SK-N-SH (cell line): ENCODE measurements around the gene TOGARAM2.

Source experiments
- CTCF ChIP-seq: fragments of 200-600 bp; sonication (generic); IDR thresholded peaks from 2 replicates; pipeline ENCODE4 v1.6.1; 2017; ENCODE audit warnings: antibody characterized with exemption, mild to moderate bottlenecking, moderate library complexity
- GABPA ChIP-seq: IDR thresholded peaks from 2 replicates; pipeline ENCODE4 v1.4.0; 2012; ENCODE audit warnings: low read depth, mild to moderate bottlenecking
- SIN3A ChIP-seq: IDR thresholded peaks from 2 replicates; pipeline ENCODE4 v1.6.1; 2012; ENCODE audit warnings: low read depth, mild to moderate bottlenecking, low read length, moderate library complexity, borderline replicate concordance
- SMC3 ChIP-seq: IDR thresholded peaks from 2 replicates; pipeline ENCODE4 v1.6.1; 2012; ENCODE audit warnings: low read depth, low read length, improper control_type of control experiment
- TF ChIP-seq, protein P1 (sequence below): IDR thresholded peaks from 2 replicates; pipeline ENCODE4 v1.6.1; 2012; ENCODE audit warnings: mild to moderate bottlenecking, low read depth, low read length, moderate library complexity

DNA sequence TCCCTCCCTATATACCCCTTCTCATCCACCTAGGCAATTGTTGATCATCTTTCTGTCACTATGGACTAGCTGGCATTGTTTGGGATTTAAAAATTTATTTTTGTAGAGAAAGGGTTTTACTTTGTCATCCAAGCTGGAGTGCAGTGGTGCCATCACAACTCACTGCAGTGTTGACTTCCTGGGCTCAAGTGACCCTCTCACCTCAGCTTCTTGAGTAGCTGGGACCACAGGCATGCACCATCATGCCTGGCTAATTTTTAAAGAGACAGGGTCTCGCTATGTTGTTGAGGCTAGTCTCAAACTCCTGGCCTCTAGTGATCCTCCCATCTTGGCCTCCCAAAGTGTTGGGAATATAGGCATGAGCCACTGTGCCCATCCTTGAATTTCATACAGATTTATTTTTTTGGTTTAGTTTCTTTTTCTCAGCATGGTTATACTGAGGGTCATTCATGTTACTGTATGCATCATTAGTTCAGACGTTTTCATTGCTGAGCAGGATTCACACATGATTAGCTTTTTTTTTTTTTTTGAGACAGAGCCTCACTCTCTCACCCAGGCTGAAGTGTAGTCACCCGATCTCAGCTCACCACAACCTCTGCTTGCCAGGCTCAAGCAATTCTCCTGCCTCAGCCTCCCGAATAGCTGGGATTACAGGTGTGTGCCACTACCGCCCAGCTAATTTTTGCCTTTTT is 101.9 kb downstream of the TOGARAM2 start:
- TF ChIP-seq GABPA (no peak), CTCF (no peak), SMC3 (no peak), SIN3A (no peak)
- TF ChIP-seq, protein P1, sequence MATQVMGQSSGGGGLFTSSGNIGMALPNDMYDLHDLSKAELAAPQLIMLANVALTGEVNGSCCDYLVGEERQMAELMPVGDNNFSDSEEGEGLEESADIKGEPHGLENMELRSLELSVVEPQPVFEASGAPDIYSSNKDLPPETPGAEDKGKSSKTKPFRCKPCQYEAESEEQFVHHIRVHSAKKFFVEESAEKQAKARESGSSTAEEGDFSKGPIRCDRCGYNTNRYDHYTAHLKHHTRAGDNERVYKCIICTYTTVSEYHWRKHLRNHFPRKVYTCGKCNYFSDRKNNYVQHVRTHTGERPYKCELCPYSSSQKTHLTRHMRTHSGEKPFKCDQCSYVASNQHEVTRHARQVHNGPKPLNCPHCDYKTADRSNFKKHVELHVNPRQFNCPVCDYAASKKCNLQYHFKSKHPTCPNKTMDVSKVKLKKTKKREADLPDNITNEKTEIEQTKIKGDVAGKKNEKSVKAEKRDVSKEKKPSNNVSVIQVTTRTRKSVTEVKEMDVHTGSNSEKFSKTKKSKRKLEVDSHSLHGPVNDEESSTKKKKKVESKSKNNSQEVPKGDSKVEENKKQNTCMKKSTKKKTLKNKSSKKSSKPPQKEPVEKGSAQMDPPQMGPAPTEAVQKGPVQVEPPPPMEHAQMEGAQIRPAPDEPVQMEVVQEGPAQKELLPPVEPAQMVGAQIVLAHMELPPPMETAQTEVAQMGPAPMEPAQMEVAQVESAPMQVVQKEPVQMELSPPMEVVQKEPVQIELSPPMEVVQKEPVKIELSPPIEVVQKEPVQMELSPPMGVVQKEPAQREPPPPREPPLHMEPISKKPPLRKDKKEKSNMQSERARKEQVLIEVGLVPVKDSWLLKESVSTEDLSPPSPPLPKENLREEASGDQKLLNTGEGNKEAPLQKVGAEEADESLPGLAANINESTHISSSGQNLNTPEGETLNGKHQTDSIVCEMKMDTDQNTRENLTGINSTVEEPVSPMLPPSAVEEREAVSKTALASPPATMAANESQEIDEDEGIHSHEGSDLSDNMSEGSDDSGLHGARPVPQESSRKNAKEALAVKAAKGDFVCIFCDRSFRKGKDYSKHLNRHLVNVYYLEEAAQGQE, result no peak
